MM.1S (cell line): ENCODE results near the gene ZNF415.

Source experiments
- EZH2 ChIP-seq: fragments of 300-600 bp; sonication (generic); optimal IDR thresholded peaks from 2 replicates; pipeline ENCODE3; 2017; ENCODE audit warnings: low read depth, mild to moderate bottlenecking, antibody characterized with exemption, low read length, mixed read lengths
- TF ChIP-seq, protein P1 (sequence below): fragments of 300-600 bp; sonication (generic); IDR thresholded peaks from 2 replicates; pipeline ENCODE4 v1.5.1; 2016; ENCODE audit warnings: antibody characterized with exemption, low read length, mixed read lengths

- TF ChIP-seq, protein P1, sequence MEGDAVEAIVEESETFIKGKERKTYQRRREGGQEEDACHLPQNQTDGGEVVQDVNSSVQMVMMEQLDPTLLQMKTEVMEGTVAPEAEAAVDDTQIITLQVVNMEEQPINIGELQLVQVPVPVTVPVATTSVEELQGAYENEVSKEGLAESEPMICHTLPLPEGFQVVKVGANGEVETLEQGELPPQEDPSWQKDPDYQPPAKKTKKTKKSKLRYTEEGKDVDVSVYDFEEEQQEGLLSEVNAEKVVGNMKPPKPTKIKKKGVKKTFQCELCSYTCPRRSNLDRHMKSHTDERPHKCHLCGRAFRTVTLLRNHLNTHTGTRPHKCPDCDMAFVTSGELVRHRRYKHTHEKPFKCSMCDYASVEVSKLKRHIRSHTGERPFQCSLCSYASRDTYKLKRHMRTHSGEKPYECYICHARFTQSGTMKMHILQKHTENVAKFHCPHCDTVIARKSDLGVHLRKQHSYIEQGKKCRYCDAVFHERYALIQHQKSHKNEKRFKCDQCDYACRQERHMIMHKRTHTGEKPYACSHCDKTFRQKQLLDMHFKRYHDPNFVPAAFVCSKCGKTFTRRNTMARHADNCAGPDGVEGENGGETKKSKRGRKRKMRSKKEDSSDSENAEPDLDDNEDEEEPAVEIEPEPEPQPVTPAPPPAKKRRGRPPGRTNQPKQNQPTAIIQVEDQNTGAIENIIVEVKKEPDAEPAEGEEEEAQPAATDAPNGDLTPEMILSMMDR, result no peak
- TF ChIP-seq EZH2, result no peak
Measured at GRCh38 chr19:53068834-53069233, 63.9 kb downstream of the ZNF415 start.
